Endothelial cell of umbilical vein (primary cell): ENCODE measurements around the gene GOLGA6A. TPM values are rescaled to one million over a fixed set of nuclear protein-coding genes. Genes with fewer than 3 reads are reported as not detected.
A peak's percentile ranks its signal among the peaks of the same experiment; 100 is the strongest.
"Not testable (repeated sequence)": the region's sequence is repeated elsewhere in the genome, so short reads cannot be mapped to it uniquely, and the experiment has no call there.

Experiments
- BruUV-seq: library from RNA; stranded (reverse); fragments of 400-500 nt; replicated peaks from 2 replicates; lab custom pipeline; 2021; lab: Mats Ljungman, UMichigan
- CTCF ChIA-PET: fragments of 300-600, 350-600 bp; sonication (Branson Sonifier 250); formaldehyde crosslinking; loops from one replicate; lab custom pipeline; 2021; ENCODE audit warnings: antibody characterized with exemption, inconsistent platforms; lab: Charles Lee
- POLR2A ChIA-PET: fragments of 300-600, 350-600 bp; sonication (Branson Sonifier 250); formaldehyde crosslinking; loops from one replicate; lab custom pipeline; 2021; ENCODE audit warnings: antibody characterized with exemption, inconsistent platforms; lab: Charles Lee
- DNase-seq: peaks from one replicate; pipeline ENCODE4 v3.0.0-alpha.2; 2011; ENCODE audit warnings: low read depth, low spot score
- FAIRE-seq: peaks from 2 replicates; lab custom pipeline; 2011; peaks lifted over from hg19 to GRCh38; lab: Jason Lieb, UNC
- H2AFZ ChIP-seq: 2 replicates; pipeline ENCODE4 v1.6.0; 2012; ENCODE audit warnings: low read depth, low read length, control low read depth, inconsistent platforms
- H3K27ac ChIP-seq: 2 replicates; pipeline ENCODE4 v1.5.1; 2011; ENCODE audit warnings: low read depth, mild to moderate bottlenecking, control low read depth, low read length, moderate library complexity; ENCODE audit not compliant: insufficient read depth
- H3K27me3 ChIP-seq, 2 experiments: 2 replicates each; pipeline versions ENCODE4 v1.6.0 to v1.6.1; 2011; ENCODE audit warnings: low read length in 2 of 2, mixed read lengths in 1 of 2; ENCODE audit not compliant: control insufficient read depth in 2 of 2, insufficient read depth in 2 of 2
- H3K36me3 ChIP-seq, 2 experiments: 2 replicates in 1 of 2; 3 replicates in 1 of 2; pipeline ENCODE4 v1.5.1; 2011; ENCODE audit warnings: low read length in 2 of 2, mild to moderate bottlenecking in 1 of 2, moderate library complexity in 1 of 2; ENCODE audit not compliant: control insufficient read depth in 2 of 2, insufficient read depth in 2 of 2; ENCODE audit errors: extremely low read depth in 1 of 2
- H3K4me1 ChIP-seq: 3 replicates; pipeline ENCODE4 v1.5.1; 2011; ENCODE audit warnings: mild to moderate bottlenecking, low read length; ENCODE audit not compliant: control insufficient read depth, insufficient read depth; ENCODE audit errors: extremely low read depth
- H3K4me2 ChIP-seq: 2 replicates; pipeline ENCODE4 v1.6.1; 2011; ENCODE audit warnings: low read length, control low read depth, mixed read lengths; ENCODE audit not compliant: insufficient read depth
- H3K4me3 ChIP-seq, 3 experiments: fragments of 200-600 bp in 1 of 3; sonication (generic), shearing (Covaris generic) in 1 of 3; replicated peaks in 1 of 3; 2 replicates each; pipeline ENCODE4 v1.5.1; 2011 to 2016; ENCODE audit warnings: control low read depth in 3 of 3, low read length in 3 of 3, mild to moderate bottlenecking in 2 of 3, inconsistent platforms in 1 of 3, low read depth in 1 of 3, moderate library complexity in 1 of 3; ENCODE audit not compliant: insufficient read depth in 1 of 3
- H3K79me2 ChIP-seq: 2 replicates; pipeline ENCODE4 v1.6.0; 2012; ENCODE audit warnings: low read length, inconsistent platforms; ENCODE audit not compliant: control insufficient read depth, insufficient read depth
- H3K9ac ChIP-seq: replicated peaks from 2 replicates; pipeline ENCODE3; 2011; ENCODE audit warnings: low read length, control low read depth; ENCODE audit not compliant: insufficient read depth; ENCODE audit errors: extremely low read depth
- H3K9me1 ChIP-seq: replicated peaks from 3 replicates; pipeline ENCODE4 v1.6.0; 2011; ENCODE audit warnings: mild to moderate bottlenecking, low read length; ENCODE audit not compliant: control insufficient read depth, insufficient read depth; ENCODE audit errors: extremely low read depth
- H3K9me3 ChIP-seq: replicated peaks from 2 replicates; pipeline ENCODE4 v1.5.1; 2012; ENCODE audit warnings: low read length, inconsistent platforms; ENCODE audit not compliant: control insufficient read depth, insufficient read depth
- H4K20me1 ChIP-seq: replicated peaks from 2 replicates; pipeline ENCODE3; 2011; ENCODE audit warnings: mild to moderate bottlenecking, low read length; ENCODE audit not compliant: control insufficient read depth, insufficient read depth; ENCODE audit errors: extremely low read depth
- MAX ChIP-seq: IDR thresholded peaks from 2 replicates; pipeline ENCODE4 v1.6.1; 2011; ENCODE audit not compliant: insufficient read depth, insufficient read length
- dilution Hi-C: fragments of 300-500 bp; cut with MboI; formaldehyde crosslinking; loops from one replicate; pipeline ENCODE4 v1.15.0; 2019; ENCODE audit warnings: low sequenced_read_pairs; ENCODE audit not compliant: extremely low pct_ligation_motif_present
- intact Hi-C: fragments of 100-400 bp; cut with micrococcal nuclease; formaldehyde crosslinking; loops from one replicate; pipeline ENCODE4 v1.10.0; 2022
- polyA plus RNA-seq, 4 experiments: library from polyadenylated mRNA; depleted of rRNA in 3 of 4; stranded (reverse) in 3 of 4; unstranded in 1 of 4; fragments of >200 nt; gene quantifications; 2 replicates each; pipeline versions ENCODE4 v1.2.1 to v1.2.3, GENCODE V29; 2011 to 2012; ENCODE audit warnings: missing spikeins in 1 of 4
- total RNA-seq: library from RNA; stranded (reverse); gene quantifications from 2 replicates; pipeline ENCODE4 v1.2.3, GENCODE V29; 2021

GOLGA6A gene
- total and polyA plus RNA-seq, 2 donors (not counting 3 experiments of a cell fraction or from before 2014, with no cell fraction given), result not detected

- H3K4me3 ChIP-seq, result peak overlapping the region in 1 of 3 experiments; percentile 28
- H3K27me3 ChIP-seq, H3K36me3 ChIP-seq, CTCF ChIA-PET, H3K9me3 ChIP-seq, intact Hi-C loops, H4K20me1 ChIP-seq, H3K27ac ChIP-seq, H3K4me2 ChIP-seq, H3K79me2 ChIP-seq, POLR2A ChIA-PET, H3K4me1 ChIP-seq, H3K9me1 ChIP-seq, dilution Hi-C loops: not testable (repeated sequence)
- peak overlapping the region; percentile 23 for H3K9ac ChIP-seq
- FAIRE-seq (peak; percentile 84), DNase-seq (peak; percentile 87)
- H2AFZ ChIP-seq, result peak overlapping the region; percentile 90
- TSS peak; percentile 96 for BruUV-seq
- TF ChIP-seq MAX, result peak; percentile 28
These were observed 17.8 kb upstream of the GOLGA6A start for GRCh38 chr15:74099963-74100733.

- FAIRE-seq, result not testable (repeated sequence)
These were observed 14.6 kb upstream of the GOLGA6A start for GRCh38 chr15:74096753-74097474.

GRCh38 chr15:74095610-74096009 is 13.3 kb upstream of the GOLGA6A start:
- dilution Hi-C loops, CTCF ChIA-PET, FAIRE-seq: not testable (repeated sequence)

More at GRCh38 chr15:74096753-74097474, 14.6 kb upstream of the GOLGA6A start:
- CTCF ChIA-PET, DNase-seq, H3K9me1 ChIP-seq, H4K20me1 ChIP-seq, H3K27me3 ChIP-seq, H3K9me3 ChIP-seq, intact Hi-C loops, H3K79me2 ChIP-seq, H3K9ac ChIP-seq, H3K4me2 ChIP-seq, H2AFZ ChIP-seq, POLR2A ChIA-PET, dilution Hi-C loops, H3K4me3 ChIP-seq, H3K4me1 ChIP-seq, H3K27ac ChIP-seq, H3K36me3 ChIP-seq, BruUV-seq: not testable (repeated sequence)

More at GRCh38 chr15:74095610-74096009, 13.3 kb upstream of the GOLGA6A start:
- H3K79me2 ChIP-seq, BruUV-seq, H3K9me3 ChIP-seq, H3K9me1 ChIP-seq, H2AFZ ChIP-seq, H3K4me2 ChIP-seq, H3K27ac ChIP-seq, DNase-seq, H3K36me3 ChIP-seq, H4K20me1 ChIP-seq, H3K4me1 ChIP-seq, H3K9ac ChIP-seq, intact Hi-C loops, H3K4me3 ChIP-seq, H3K27me3 ChIP-seq, POLR2A ChIA-PET: not testable (repeated sequence)
